ENCODE measurements around the gene APOBEC3C.
"Not testable (repeated sequence)": the region's sequence is repeated elsewhere in the genome, so short reads cannot be mapped to it uniquely, and the experiment has no call there.

The APOBEC3C gene

GRCh38 chr22:39028281-39028680, 14.2 kb downstream of the APOBEC3C start:
- no peak overlapping the region for H3K9ac ChIP-seq (ENCODE audit: insufficient read length, low read depth)
- no peak for TF ChIP-seq SUZ12 (IDR thresholded peaks at IDR 0.05; ENCODE audit: extremely low read depth, insufficient read depth, insufficient read length)
- no peaks in the 10 kb centered on the region for H3K9me3 ChIP-seq (ENCODE audit: insufficient read depth, low read length)
- H3K36me3 ChIP-seq (ENCODE audit: insufficient read depth, insufficient read length, low read length), result peaks cover 11% of the 10 kb centered on the region
- no peaks in the 10 kb centered on the region for H3K27me3 ChIP-seq (ENCODE audit: insufficient read depth, insufficient read length)
- H3K4me3 ChIP-seq (ENCODE audit: insufficient read length, low read depth), result no peak overlapping the region
- no peak for DNase-seq (ENCODE audit: low read depth, low spot score)
- H3K4me1 ChIP-seq (ENCODE audit: insufficient read depth, insufficient read length), result no peaks in the 10 kb centered on the region

GRCh38 chr22:39029227-39029626, 15.2 kb downstream of the APOBEC3C start:
- no peaks in the 10 kb centered on the region for H3K4me1 ChIP-seq (ENCODE audit: insufficient read depth, insufficient read length)
- peaks cover 10% of the 10 kb centered on the region for H3K36me3 ChIP-seq (ENCODE audit: insufficient read depth, insufficient read length, low read length)
- H3K9ac ChIP-seq (ENCODE audit: insufficient read length, low read depth), result no peak overlapping the region
- no peak overlapping the region for H3K4me3 ChIP-seq (ENCODE audit: insufficient read length, low read depth)
- no peaks in the 10 kb centered on the region for H3K27me3 ChIP-seq (ENCODE audit: insufficient read depth, insufficient read length)
- H3K9me3 ChIP-seq (ENCODE audit: insufficient read depth, low read length), result no peaks in the 10 kb centered on the region
- no peak for DNase-seq (ENCODE audit: low read depth, low spot score)
- TF ChIP-seq ZNF274 (IDR thresholded peaks at IDR 0.05; ENCODE audit: low read depth, low read length), result no peak
- no peak for TF ChIP-seq YY1 (IDR thresholded peaks at IDR 0.05; ENCODE audit: insufficient read depth, insufficient read length)
- no peak for TF ChIP-seq SUZ12 (IDR thresholded peaks at IDR 0.05; ENCODE audit: extremely low read depth, insufficient read depth, insufficient read length)

GRCh38 chr22:39030705-39031104, 16.6 kb downstream of the APOBEC3C start:
- H3K9ac ChIP-seq (ENCODE audit: insufficient read length, low read depth), result no peak overlapping the region
- TF ChIP-seq YY1 (IDR thresholded peaks at IDR 0.05; ENCODE audit: insufficient read depth, insufficient read length) (no peak), SUZ12 (IDR thresholded peaks at IDR 0.05; ENCODE audit: extremely low read depth, insufficient read depth, insufficient read length) (no peak), ZNF274 (IDR thresholded peaks at IDR 0.05; ENCODE audit: low read depth, low read length) (no peak)
- no peak overlapping the region for H3K4me3 ChIP-seq (ENCODE audit: insufficient read length, low read depth)
- H3K36me3 ChIP-seq (ENCODE audit: insufficient read depth, insufficient read length, low read length), result no peaks in the 10 kb centered on the region
- H3K27me3 ChIP-seq (ENCODE audit: insufficient read depth, insufficient read length), result peaks cover 4% of the 10 kb centered on the region
- DNase-seq (ENCODE audit: low read depth, low spot score), result no peak
- no peaks in the 10 kb centered on the region for H3K9me3 ChIP-seq (ENCODE audit: insufficient read depth, low read length)
- no peaks in the 10 kb centered on the region for H3K4me1 ChIP-seq (ENCODE audit: insufficient read depth, insufficient read length)

- not testable (repeated sequence) for H3K4me3 ChIP-seq (ENCODE audit: insufficient read length, low read depth); H3K4me1 ChIP-seq (ENCODE audit: insufficient read depth, insufficient read length); H3K9me3 ChIP-seq (ENCODE audit: insufficient read depth, low read length); H3K36me3 ChIP-seq (ENCODE audit: insufficient read depth, insufficient read length, low read length); H3K27me3 ChIP-seq (ENCODE audit: insufficient read depth, insufficient read length); DNase-seq (ENCODE audit: low read depth, low spot score)
- peak overlapping the region; percentile 50 for H3K9ac ChIP-seq (ENCODE audit: insufficient read length, low read depth)
Measured at GRCh38 chr22:39031434-39032295, 17.6 kb downstream of the APOBEC3C start.

- not testable (repeated sequence) for DNase-seq (ENCODE audit: low read depth, low spot score); H3K27me3 ChIP-seq (ENCODE audit: insufficient read depth, insufficient read length); H3K4me1 ChIP-seq (ENCODE audit: insufficient read depth, insufficient read length)
Measured at GRCh38 chr22:39037071-39037470, 23.0 kb downstream of the APOBEC3C start.

GRCh38 chr22:39039306-39040126, 25.5 kb downstream of the APOBEC3C start:
- Histone ChIP-seq H3K4me3 (ENCODE audit: insufficient read length, low read depth) (no peak overlapping the region), H3K4me1 (ENCODE audit: insufficient read depth, insufficient read length) (peaks cover 4% of the 10 kb centered on the region), H3K36me3 (ENCODE audit: insufficient read depth, insufficient read length, low read length) (peaks cover 2% of the 10 kb centered on the region), H3K9ac (ENCODE audit: insufficient read length, low read depth) (no peak overlapping the region), H3K27me3 (ENCODE audit: insufficient read depth, insufficient read length) (peaks cover 4% of the 10 kb centered on the region), H3K9me3 (ENCODE audit: insufficient read depth, low read length) (no peaks in the 10 kb centered on the region)
- no peak for TF ChIP-seq ZNF274 (IDR thresholded peaks at IDR 0.05; ENCODE audit: low read depth, low read length)
- TF ChIP-seq SUZ12 (IDR thresholded peaks at IDR 0.05; ENCODE audit: extremely low read depth, insufficient read depth, insufficient read length), result no peak
- no peak for TF ChIP-seq YY1 (IDR thresholded peaks at IDR 0.05; ENCODE audit: insufficient read depth, insufficient read length)
- DNase-seq (ENCODE audit: low read depth, low spot score), result no peak

More at GRCh38 chr22:39037071-39037470, 23.0 kb downstream of the APOBEC3C start:
- not testable (repeated sequence) for H3K4me3 ChIP-seq (ENCODE audit: insufficient read length, low read depth); H3K9ac ChIP-seq (ENCODE audit: insufficient read length, low read depth); H3K9me3 ChIP-seq (ENCODE audit: insufficient read depth, low read length); H3K36me3 ChIP-seq (ENCODE audit: insufficient read depth, insufficient read length, low read length)

- H3K9me3 ChIP-seq (ENCODE audit: insufficient read depth, low read length); H3K9ac ChIP-seq (ENCODE audit: insufficient read length, low read depth); H3K27me3 ChIP-seq (ENCODE audit: insufficient read depth, insufficient read length); H3K4me1 ChIP-seq (ENCODE audit: insufficient read depth, insufficient read length); H3K36me3 ChIP-seq (ENCODE audit: insufficient read depth, insufficient read length, low read length); H3K4me3 ChIP-seq (ENCODE audit: insufficient read length, low read depth); DNase-seq (ENCODE audit: low read depth, low spot score): not testable (repeated sequence)
Measured at GRCh38 chr22:39040155-39040537, 26.1 kb downstream of the APOBEC3C start.

GRCh38 chr22:39040538-39041296, 26.7 kb downstream of the APOBEC3C start, which contains the start of gene APOBEC3F:
Gene APOBEC3F (plus strand): TSS chr22:39040864. CDS start chr22:39040961, 97 bp downstream.
- not testable (repeated sequence) for DNase-seq (ENCODE audit: low read depth, low spot score); H3K36me3 ChIP-seq (ENCODE audit: insufficient read depth, insufficient read length, low read length); H3K4me1 ChIP-seq (ENCODE audit: insufficient read depth, insufficient read length); H3K27me3 ChIP-seq (ENCODE audit: insufficient read depth, insufficient read length); H3K9me3 ChIP-seq (ENCODE audit: insufficient read depth, low read length)
- peak within 1 kb of the TSS; percentile 50 for H3K9ac ChIP-seq (ENCODE audit: insufficient read length, low read depth)
- peak within 1 kb of the TSS; percentile 22 for H3K4me3 ChIP-seq (ENCODE audit: insufficient read length, low read depth)
